Measurements from ENCODE around the gene MESP1.
A peak's percentile ranks its signal among the peaks of the same experiment; 100 is the strongest.

MESP1 gene

DNA sequence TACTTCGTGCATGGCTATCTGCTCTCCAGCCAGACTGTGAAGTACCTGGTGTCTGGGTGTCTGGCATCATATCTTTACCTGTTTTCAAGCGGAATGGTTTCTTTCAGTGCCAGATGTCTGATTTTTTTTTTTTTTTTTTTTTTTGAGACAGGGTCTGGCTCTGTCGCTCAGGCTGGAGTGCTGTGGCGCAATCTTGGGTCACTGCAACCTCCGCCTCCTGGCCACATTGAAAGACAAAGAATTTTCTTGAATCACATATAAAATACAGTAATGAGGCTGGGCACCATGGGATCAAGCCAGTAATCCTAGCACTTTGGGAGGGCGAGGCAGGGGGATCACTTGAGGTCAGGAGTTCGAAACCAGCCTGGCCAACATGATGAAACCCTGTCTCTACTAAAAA is 2.8 kb upstream of the MESP1 start:
- H3K27me3 ChIP-seq (ENCODE audit: insufficient read depth, poor library complexity, severe bottlenecking), result no peaks in the 10 kb centered on the region
- DNase-seq (ENCODE audit: low read depth in 1 of 2, low spot score in 1 of 2), result no peak

DNA sequence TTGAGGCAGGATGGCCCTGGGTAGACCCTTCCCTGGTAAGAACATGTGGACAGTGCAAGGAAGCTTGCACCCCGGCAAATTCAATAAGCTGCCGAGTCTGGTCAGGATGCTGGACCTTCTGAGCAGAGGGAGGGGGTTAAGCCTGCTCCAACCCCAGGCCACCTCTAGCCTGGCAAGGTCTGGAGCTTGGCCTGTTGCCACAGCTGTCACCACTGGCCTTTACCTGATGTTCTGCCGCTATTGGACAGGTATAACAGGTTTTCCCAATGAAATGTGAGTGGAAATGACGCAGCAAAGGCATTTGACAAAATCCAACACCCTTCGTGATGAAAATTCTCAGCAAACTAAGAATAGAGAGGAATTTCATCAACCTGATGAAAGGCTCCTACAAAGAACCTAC is 699 bp upstream of the MESP1 start:
- no peak for DNase-seq (ENCODE audit: low read depth in 1 of 2, low spot score in 1 of 2)
- H3K27ac ChIP-seq (replicated peaks), result no peak overlapping the region
- TF ChIP-seq POLR2AphosphoS5 (IDR thresholded peaks at IDR 0.05; ENCODE audit: low read depth), result no peak
- TF ChIP-seq, protein P1, sequence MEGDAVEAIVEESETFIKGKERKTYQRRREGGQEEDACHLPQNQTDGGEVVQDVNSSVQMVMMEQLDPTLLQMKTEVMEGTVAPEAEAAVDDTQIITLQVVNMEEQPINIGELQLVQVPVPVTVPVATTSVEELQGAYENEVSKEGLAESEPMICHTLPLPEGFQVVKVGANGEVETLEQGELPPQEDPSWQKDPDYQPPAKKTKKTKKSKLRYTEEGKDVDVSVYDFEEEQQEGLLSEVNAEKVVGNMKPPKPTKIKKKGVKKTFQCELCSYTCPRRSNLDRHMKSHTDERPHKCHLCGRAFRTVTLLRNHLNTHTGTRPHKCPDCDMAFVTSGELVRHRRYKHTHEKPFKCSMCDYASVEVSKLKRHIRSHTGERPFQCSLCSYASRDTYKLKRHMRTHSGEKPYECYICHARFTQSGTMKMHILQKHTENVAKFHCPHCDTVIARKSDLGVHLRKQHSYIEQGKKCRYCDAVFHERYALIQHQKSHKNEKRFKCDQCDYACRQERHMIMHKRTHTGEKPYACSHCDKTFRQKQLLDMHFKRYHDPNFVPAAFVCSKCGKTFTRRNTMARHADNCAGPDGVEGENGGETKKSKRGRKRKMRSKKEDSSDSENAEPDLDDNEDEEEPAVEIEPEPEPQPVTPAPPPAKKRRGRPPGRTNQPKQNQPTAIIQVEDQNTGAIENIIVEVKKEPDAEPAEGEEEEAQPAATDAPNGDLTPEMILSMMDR (IDR thresholded peaks at IDR 0.05; ENCODE audit: insufficient read depth, low read length), result no peak
- no peak for TF ChIP-seq GABPA (IDR thresholded peaks at IDR 0.05; ENCODE audit: low read depth)
- TF ChIP-seq, protein P2, sequence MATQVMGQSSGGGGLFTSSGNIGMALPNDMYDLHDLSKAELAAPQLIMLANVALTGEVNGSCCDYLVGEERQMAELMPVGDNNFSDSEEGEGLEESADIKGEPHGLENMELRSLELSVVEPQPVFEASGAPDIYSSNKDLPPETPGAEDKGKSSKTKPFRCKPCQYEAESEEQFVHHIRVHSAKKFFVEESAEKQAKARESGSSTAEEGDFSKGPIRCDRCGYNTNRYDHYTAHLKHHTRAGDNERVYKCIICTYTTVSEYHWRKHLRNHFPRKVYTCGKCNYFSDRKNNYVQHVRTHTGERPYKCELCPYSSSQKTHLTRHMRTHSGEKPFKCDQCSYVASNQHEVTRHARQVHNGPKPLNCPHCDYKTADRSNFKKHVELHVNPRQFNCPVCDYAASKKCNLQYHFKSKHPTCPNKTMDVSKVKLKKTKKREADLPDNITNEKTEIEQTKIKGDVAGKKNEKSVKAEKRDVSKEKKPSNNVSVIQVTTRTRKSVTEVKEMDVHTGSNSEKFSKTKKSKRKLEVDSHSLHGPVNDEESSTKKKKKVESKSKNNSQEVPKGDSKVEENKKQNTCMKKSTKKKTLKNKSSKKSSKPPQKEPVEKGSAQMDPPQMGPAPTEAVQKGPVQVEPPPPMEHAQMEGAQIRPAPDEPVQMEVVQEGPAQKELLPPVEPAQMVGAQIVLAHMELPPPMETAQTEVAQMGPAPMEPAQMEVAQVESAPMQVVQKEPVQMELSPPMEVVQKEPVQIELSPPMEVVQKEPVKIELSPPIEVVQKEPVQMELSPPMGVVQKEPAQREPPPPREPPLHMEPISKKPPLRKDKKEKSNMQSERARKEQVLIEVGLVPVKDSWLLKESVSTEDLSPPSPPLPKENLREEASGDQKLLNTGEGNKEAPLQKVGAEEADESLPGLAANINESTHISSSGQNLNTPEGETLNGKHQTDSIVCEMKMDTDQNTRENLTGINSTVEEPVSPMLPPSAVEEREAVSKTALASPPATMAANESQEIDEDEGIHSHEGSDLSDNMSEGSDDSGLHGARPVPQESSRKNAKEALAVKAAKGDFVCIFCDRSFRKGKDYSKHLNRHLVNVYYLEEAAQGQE (IDR thresholded peaks at IDR 0.05; ENCODE audit: insufficient replicate concordance, low read depth), result no peak
- no peak for TF ChIP-seq SPI1 (IDR thresholded peaks at IDR 0.05; ENCODE audit: borderline replicate concordance, low read depth)
- no peak overlapping the region for H3K4me3 ChIP-seq (replicated peaks; ENCODE audit: insufficient read depth, low read length)
- H3K27me3 ChIP-seq (ENCODE audit: insufficient read depth, poor library complexity, severe bottlenecking), result no peaks in the 10 kb centered on the region

More for the DNA sequence above, 2.8 kb upstream of the MESP1 start:
- no peak overlapping the region for H3K4me3 ChIP-seq (replicated peaks; ENCODE audit: insufficient read depth, low read length)
- H3K27ac ChIP-seq (replicated peaks), result no peak overlapping the region
- TF ChIP-seq GABPA (IDR thresholded peaks at IDR 0.05; ENCODE audit: low read depth) (no peak), SPI1 (IDR thresholded peaks at IDR 0.05; ENCODE audit: borderline replicate concordance, low read depth) (no peak), POLR2AphosphoS5 (IDR thresholded peaks at IDR 0.05; ENCODE audit: low read depth) (no peak)
- TF ChIP-seq, protein P2 (IDR thresholded peaks at IDR 0.05; ENCODE audit: insufficient replicate concordance, low read depth), result no peak
- TF ChIP-seq, protein P1 (IDR thresholded peaks at IDR 0.05; ENCODE audit: insufficient read depth, low read length), result no peak

DNA sequence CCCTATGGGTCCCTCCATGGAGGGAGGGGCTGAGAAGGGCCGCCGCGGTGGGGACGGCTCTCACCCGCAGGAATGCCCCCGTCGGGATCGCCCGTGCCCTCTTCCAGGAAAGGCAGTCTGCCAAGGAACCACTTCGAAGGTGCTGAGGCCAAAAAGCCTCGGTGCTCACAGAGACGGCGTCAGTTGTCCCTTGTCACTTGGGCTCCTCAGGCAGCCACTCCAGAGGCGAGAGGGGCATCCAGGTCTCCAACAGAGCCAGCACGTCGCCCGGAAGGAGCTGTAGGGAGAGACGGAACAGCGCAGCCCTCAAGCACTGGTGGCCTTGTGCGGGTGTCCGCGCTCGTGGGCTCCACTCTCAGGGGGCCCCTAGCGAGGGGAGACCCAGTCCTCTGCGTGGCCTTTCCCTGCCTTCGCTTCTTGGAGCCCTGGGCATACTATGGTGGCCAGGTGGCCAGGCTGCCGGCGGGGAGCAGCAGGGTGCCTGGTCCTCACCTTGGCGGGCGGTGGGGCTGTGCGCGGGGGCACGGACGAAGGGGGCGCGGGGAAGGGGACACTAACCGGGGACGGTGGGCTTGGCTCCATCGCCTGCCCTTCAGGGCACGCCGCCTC is 994 bp downstream of the MESP1 start:
- DNase-seq (ENCODE audit: low read depth in 1 of 2, low spot score in 1 of 2), result no peak
- Histone ChIP-seq H3K4me3 (replicated peaks; ENCODE audit: insufficient read depth, low read length) (peak overlapping the region; percentile 58), H3K27me3 (ENCODE audit: insufficient read depth, poor library complexity, severe bottlenecking) (no peaks in the 10 kb centered on the region), H3K27ac (replicated peaks) (no peak overlapping the region)
- TF ChIP-seq POLR2AphosphoS5 (IDR thresholded peaks at IDR 0.05; ENCODE audit: low read depth), result no peak
- TF ChIP-seq, protein P2 (IDR thresholded peaks at IDR 0.05; ENCODE audit: insufficient replicate concordance, low read depth), result no peak
- TF ChIP-seq, protein P1 (IDR thresholded peaks at IDR 0.05; ENCODE audit: insufficient read depth, low read length), result no peak
- TF ChIP-seq GABPA (IDR thresholded peaks at IDR 0.05; ENCODE audit: low read depth), result no peak
- no peak for TF ChIP-seq SPI1 (IDR thresholded peaks at IDR 0.05; ENCODE audit: borderline replicate concordance, low read depth)
